SH-SY5Y (cell line): Measurements from ENCODE around the gene CCER1.

Experiments used
- GATA2 ChIP-seq: IDR thresholded peaks from 2 replicates; pipeline ENCODE4 v1.6.1; 2011; ENCODE audit warnings: mild to moderate bottlenecking, low read depth, low read length
- GATA3 ChIP-seq: IDR thresholded peaks from 2 replicates; pipeline ENCODE4 v1.6.1; 2011; ENCODE audit warnings: low read depth, mild to moderate bottlenecking, low read length, moderate library complexity

- TF ChIP-seq GATA2 (no peak), GATA3 (no peak)
Measured at GRCh38 chr12:91003737-91004136, 48.8 kb upstream of the CCER1 start.
